ENCODE data around the gene MX1. TPM values are rescaled to one million over a fixed set of nuclear protein-coding genes. Genes with fewer than 3 reads are reported as not detected.

MX1 gene
- total RNA-seq, 3 donors from 2014 or later (not counting 1 experiment from before 2014, with no cell fraction given), result 22.7 to 67.0 (median 60.6) TPM

DNA sequence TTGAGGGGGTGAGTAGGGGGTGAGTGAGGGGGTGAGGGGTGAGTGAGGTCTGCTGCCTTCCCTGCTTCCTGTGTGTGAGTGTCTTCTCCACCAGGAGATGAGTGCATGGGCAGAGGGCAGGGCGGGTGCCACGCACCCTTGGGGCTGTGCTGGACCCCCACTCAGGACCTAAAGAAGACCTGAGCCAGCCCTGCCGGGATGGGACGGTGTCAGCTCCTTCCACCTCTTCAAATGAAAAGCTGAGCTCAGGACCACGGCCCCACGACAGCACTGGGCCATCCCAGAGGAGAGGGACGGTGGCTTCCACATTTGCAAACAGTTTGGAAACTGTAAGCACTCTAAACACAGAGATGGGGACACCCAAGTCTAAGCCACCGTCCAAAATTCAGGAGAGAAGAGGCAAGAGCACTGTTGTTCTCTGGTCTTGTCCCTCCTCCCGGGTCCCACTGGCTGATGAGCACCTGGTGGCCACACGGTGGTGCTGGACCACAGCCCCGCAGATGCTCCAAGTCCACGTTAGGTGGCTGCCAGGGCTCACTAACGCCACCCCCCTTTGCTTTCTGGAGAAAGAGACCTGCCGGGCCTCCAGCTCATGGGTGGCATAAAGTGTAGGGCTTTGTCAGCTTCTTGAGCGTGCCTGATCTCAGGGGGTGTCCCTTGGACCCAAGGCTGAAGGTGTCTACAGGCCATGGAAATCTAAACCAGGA lies 49.8 kb downstream of the MX1 start:
- Mint-ChIP-seq H3K36me3 (no peaks in the 10 kb centered on the region), H3K27me3 (ENCODE audit: low read depth in 2 of 2) (peaks cover 0 to 3% of the 10 kb centered on the region in 2 donors), H3K4me1 (peaks cover 20% of the 10 kb centered on the region in 2 donors), H3K9me3 (no peaks in the 10 kb centered on the region), H3K27ac (no peak overlapping the region), H3K4me3 (no peak overlapping the region)
- TF ChIP-seq CTCF (IDR thresholded peaks at IDR 0.05), result no peak
- DNase-seq (no peak), ATAC-seq (no peak)
- Histone ChIP-seq H3K36me3 (ENCODE audit: control insufficient read depth, insufficient read depth, low read length) (no peaks in the 10 kb centered on the region), H3K4me1 (ENCODE audit: control insufficient read depth, insufficient read depth, low read length) (peaks cover 4% of the 10 kb centered on the region), H3K9me3 (ENCODE audit: control insufficient read depth, insufficient read depth, low read length) (no peaks in the 10 kb centered on the region), H3K4me3 (ENCODE audit: low read length) (no peak overlapping the region), H3K27ac (ENCODE audit: low read length) (no peak overlapping the region), H3K27me3 (ENCODE audit: control insufficient read depth, insufficient read depth, low read length) (no peaks in the 10 kb centered on the region)
- intact Hi-C loops (cut with micrococcal nuclease), result no loop called here
- 79% methylated on average over 15 of the region's 15 CpGs for WGBS (ENCODE audit: insufficient coverage)

GRCh38 chr21:41477641-41478318 lies 51.7 kb downstream of the MX1 start:
- H3K27me3 Mint-ChIP-seq (ENCODE audit: low read depth in 2 of 2), result no peaks in the 10 kb centered on the region
- H3K36me3 Mint-ChIP-seq, result no peaks in the 10 kb centered on the region
- intact Hi-C loops (cut with micrococcal nuclease), result no loop called here
- no peak overlapping the region for H3K27ac Mint-ChIP-seq
- no peak for ATAC-seq
- no peaks in the 10 kb centered on the region for H3K9me3 Mint-ChIP-seq
- Histone ChIP-seq H3K4me3 (ENCODE audit: low read length) (no peak overlapping the region), H3K4me1 (ENCODE audit: control insufficient read depth, insufficient read depth, low read length) (peaks cover 4% of the 10 kb centered on the region), H3K27ac (ENCODE audit: low read length) (no peak overlapping the region), H3K36me3 (ENCODE audit: control insufficient read depth, insufficient read depth, low read length) (no peaks in the 10 kb centered on the region), H3K9me3 (ENCODE audit: control insufficient read depth, insufficient read depth, low read length) (no peaks in the 10 kb centered on the region), H3K27me3 (ENCODE audit: control insufficient read depth, insufficient read depth, low read length) (no peaks in the 10 kb centered on the region)
- peaks cover 20% of the 10 kb centered on the region in 2 donors for H3K4me1 Mint-ChIP-seq
- WGBS (ENCODE audit: insufficient coverage), result 48% methylated on average over 15 of the region's 15 CpGs
- DNase-seq, result no peak
- no peak overlapping the region for H3K4me3 Mint-ChIP-seq
- no peak for TF ChIP-seq CTCF (IDR thresholded peaks at IDR 0.05)

DNA sequence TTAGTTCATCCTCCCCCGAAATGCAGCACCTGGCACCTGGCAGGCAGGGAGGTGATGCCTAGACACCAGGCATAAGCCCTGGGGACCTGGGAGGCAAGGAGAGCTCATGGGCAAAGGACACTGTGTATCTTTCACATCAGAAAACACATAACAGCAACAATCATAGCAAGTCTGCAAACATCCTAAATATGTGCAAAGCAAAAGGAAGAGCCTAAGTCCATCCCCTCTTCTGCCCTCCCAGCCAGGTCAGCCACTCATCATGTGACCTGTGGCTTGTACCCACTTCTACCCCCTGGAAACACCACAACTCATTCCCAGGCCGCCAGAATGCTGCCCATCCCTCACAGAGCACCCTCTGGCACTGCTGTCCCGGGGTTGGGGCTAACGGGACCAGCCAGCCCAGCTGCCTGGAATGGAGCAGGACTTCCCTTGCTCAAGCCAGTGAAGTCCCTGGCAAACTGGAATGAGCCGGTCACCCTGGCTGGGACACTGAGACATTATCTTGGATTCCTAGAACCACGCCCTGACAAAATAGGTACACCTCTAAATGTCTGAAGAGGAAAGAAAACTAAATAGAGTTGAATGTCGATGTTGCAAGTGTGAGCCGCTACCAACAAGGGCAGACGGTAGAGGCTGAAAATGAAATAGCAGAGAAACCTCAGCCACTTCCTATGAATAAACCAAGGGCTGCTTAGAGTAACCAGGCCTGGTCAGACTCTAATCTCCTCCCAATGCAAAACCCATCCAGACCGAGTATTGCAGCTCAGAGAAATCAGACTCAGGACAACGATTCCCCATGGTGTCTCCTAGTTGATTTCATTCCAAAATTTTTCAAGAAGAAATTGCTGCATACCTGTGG lies 52.5 kb downstream of the MX1 start:
- peaks cover 4% of the 10 kb centered on the region for H3K4me1 ChIP-seq (ENCODE audit: control insufficient read depth, insufficient read depth, low read length)
- Mint-ChIP-seq H3K27ac (no peak overlapping the region), H3K9me3 (no peaks in the 10 kb centered on the region), H3K4me1 (peaks cover 20% of the 10 kb centered on the region in 2 donors), H3K27me3 (ENCODE audit: low read depth in 2 of 2) (no peaks in the 10 kb centered on the region), H3K36me3 (no peaks in the 10 kb centered on the region), H3K4me3 (no peak overlapping the region)
- 53% methylated on average over 11 of the region's 11 CpGs for WGBS (ENCODE audit: insufficient coverage)
- no peak for DNase-seq
- H3K9me3 ChIP-seq (ENCODE audit: control insufficient read depth, insufficient read depth, low read length), result no peaks in the 10 kb centered on the region
- intact Hi-C loops (cut with micrococcal nuclease), result no loop called here
- ATAC-seq, result peak in 1 of 3 donors; percentile 71
- no peak overlapping the region for H3K27ac ChIP-seq (ENCODE audit: low read length)
- H3K4me3 ChIP-seq (ENCODE audit: low read length), result no peak overlapping the region
- TF ChIP-seq CTCF (IDR thresholded peaks at IDR 0.05), result no peak
- H3K36me3 ChIP-seq (ENCODE audit: control insufficient read depth, insufficient read depth, low read length), result no peaks in the 10 kb centered on the region
- H3K27me3 ChIP-seq (ENCODE audit: control insufficient read depth, insufficient read depth, low read length), result no peaks in the 10 kb centered on the region

All from natural killer cell (primary cell).